ENCODE measurements around the gene FAM229B. TPM values are rescaled to one million over a fixed set of nuclear protein-coding genes. Genes with fewer than 3 reads are reported as not detected.

FAM229B gene
- total and polyA plus RNA-seq, 2 of the 8 experiments (the other 6 are each of a cell fraction or from before 2014, with no cell fraction given) = 10.0 to 10.4 TPM

DNA sequence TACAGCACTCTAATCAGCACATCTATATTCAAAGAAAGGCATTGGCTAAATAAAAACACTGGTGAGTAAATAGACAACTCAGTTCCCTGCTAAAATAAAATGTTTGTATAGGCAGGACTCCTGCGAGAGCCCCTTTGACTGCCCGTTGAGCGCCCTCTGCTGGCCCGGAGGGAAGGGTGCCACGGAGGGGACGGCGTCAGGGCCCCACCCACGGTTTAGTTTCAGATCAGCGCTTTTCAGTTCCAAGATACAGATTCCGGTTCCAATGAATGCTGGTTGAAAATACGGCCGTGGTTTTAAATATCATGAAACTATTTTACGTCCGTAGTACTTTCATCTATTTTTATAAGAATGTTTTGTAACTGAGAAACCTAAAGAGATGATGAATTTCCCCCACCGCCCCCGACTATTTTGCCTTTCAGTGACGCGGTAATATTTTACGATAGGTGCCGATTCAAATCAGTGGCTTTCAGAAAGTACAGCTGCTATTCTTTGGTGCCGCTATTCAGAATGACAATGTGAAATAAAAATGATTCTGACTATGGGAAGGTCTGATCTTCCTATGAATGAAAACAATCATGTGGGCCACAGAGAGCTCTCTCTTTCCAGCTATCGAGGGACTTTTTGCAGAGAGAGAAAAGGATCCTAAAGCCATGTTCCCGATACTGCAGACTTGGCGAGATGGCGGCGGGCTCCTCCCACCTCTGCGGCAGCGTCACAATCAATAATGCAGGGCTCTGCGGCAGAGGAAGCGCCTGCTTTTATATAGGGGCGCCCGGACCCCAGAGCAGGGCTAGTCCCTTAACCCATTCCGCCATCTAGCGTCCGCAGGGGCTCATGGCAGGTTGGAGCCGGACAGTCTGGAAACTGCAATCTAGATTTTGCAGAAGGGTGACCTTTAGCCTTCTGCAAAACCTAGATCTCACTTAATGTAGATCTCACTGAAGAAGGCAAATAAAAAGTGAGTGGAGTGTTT lies 44.1 kb upstream of the FAM229B start:
- no peak overlapping the region for H3K56ac ChIP-seq (replicated peaks; ENCODE audit: insufficient read length, low read depth, low read length)
- POLR2A ChIA-PET (ENCODE audit: partially characterized antibody) = interaction anchor here (0.6 kb wide), 1 partner anchor 736 kb away, joined by 3 read pairs; no protein-coding TSS in a partner anchor
- TF ChIP-seq SIRT6 (IDR thresholded peaks at IDR 0.05; ENCODE audit: low read length) (no peak), TAF1 (IDR thresholded peaks at IDR 0.05; ENCODE audit: low read depth, low read length) (peak; percentile 75), ZNF274 (IDR thresholded peaks at IDR 0.05; ENCODE audit: borderline replicate concordance, extremely low read depth, low read length) (no peak), JUN (IDR thresholded peaks at IDR 0.05; ENCODE audit: low read depth, low read length) (no peak), NANOG (IDR thresholded peaks at IDR 0.05; ENCODE audit: insufficient read depth, low read depth, low read length, poor library complexity, severe bottlenecking) (no peak), TBP (IDR thresholded peaks at IDR 0.05; ENCODE audit: low read depth, low read length) (peak; percentile 79), MAFK (IDR thresholded peaks at IDR 0.05; ENCODE audit: low read depth, low read length) (no peak; the same call in 1 of the 2 replicates)
- TF ChIP-seq, protein P1, sequence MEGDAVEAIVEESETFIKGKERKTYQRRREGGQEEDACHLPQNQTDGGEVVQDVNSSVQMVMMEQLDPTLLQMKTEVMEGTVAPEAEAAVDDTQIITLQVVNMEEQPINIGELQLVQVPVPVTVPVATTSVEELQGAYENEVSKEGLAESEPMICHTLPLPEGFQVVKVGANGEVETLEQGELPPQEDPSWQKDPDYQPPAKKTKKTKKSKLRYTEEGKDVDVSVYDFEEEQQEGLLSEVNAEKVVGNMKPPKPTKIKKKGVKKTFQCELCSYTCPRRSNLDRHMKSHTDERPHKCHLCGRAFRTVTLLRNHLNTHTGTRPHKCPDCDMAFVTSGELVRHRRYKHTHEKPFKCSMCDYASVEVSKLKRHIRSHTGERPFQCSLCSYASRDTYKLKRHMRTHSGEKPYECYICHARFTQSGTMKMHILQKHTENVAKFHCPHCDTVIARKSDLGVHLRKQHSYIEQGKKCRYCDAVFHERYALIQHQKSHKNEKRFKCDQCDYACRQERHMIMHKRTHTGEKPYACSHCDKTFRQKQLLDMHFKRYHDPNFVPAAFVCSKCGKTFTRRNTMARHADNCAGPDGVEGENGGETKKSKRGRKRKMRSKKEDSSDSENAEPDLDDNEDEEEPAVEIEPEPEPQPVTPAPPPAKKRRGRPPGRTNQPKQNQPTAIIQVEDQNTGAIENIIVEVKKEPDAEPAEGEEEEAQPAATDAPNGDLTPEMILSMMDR (IDR thresholded peaks at IDR 0.05; ENCODE audit: control extremely low read depth in 1 of 3, insufficient read depth in 1 of 3, low read depth in 1 of 3, low read length in 3 of 3) = peak; percentile 92 to 96 (median 95)

More for the DNA sequence above, 44.1 kb upstream of the FAM229B start:
- peak overlapping the region; percentile 96 for H2AFZ ChIP-seq (ENCODE audit: low read length)
- H3K14ac ChIP-seq (ENCODE audit: insufficient read length) = no peak overlapping the region
- H2BK12ac ChIP-seq (ENCODE audit: low read depth, low read length) = no peak overlapping the region
- DNase-seq (ENCODE audit: low read depth in 1 of 2, low spot score in 2 of 2) (peak; percentile 87 to 98), FAIRE-seq (peak; percentile 65)
- peak overlapping the region; percentile 13 to 60 (median 34); a peak in 5 of 7 replicates for H3K9ac ChIP-seq (replicated peaks in 1 of 4; ENCODE audit: extremely low read depth in 1 of 4, low read depth in 3 of 4, low read length in 3 of 4)
- no peaks in the 10 kb centered on the region for H3K27me3 ChIP-seq (replicated peaks in 1 of 4; ENCODE audit: control insufficient read depth in 3 of 4, extremely low read depth in 1 of 4, insufficient read depth in 3 of 4, low read length in 3 of 4)
- H2BK120ac ChIP-seq (replicated peaks; ENCODE audit: low read depth, low read length) = no peak overlapping the region
- H4K5ac ChIP-seq (ENCODE audit: insufficient read length, low read depth, low read length) = no peak overlapping the region
- no peaks in the 10 kb centered on the region; the same call in 1 of the 2 replicates for H3K23me2 ChIP-seq (ENCODE audit: low read depth, low read length)
- H2BK5ac ChIP-seq (ENCODE audit: low read depth, low read length) = peak overlapping the region; percentile 61; the same call in 1 of the 2 replicates
- no peak overlapping the region for H2AK5ac ChIP-seq (ENCODE audit: low read depth, low read length)
- H3K79me2 ChIP-seq (ENCODE audit: control insufficient read depth in 1 of 2, insufficient read depth in 2 of 2, low read length in 2 of 2) = no peaks in the 10 kb centered on the region
- no peak overlapping the region for H4K91ac ChIP-seq (replicated peaks; ENCODE audit: insufficient read length, low read length)
- WGBS, 2 experiments (ENCODE audit: extremely low coverage in 1 of 2, insufficient coverage in 1 of 2, insufficient read length in 1 of 2, insufficient replicate concordance in 2 of 2, low coverage in 1 of 2, low lambda C conversion rate in 2 of 2, missing lambda C conversion rate in 1 of 2) = 1% methylated on average over 36 of the region's 36 CpGs; no CpG with 5 or more reads in 1 of the 2 experiments
- peak overlapping the region in 1 of 2 experiments; percentile 61; a peak in 3 of 4 replicates for H3K4me2 ChIP-seq (ENCODE audit: insufficient read depth in 1 of 2, low read depth in 2 of 2, low read length in 2 of 2)
- peaks cover 0 to 6% of the 10 kb centered on the region in 2 experiments; a peak in 1 of 4 replicates for H3K9me3 ChIP-seq (ENCODE audit: insufficient read depth in 2 of 2, low read depth in 1 of 2, low read length in 1 of 2)
- no peak overlapping the region for H2BK15ac ChIP-seq (ENCODE audit: low read length)
- H3K4ac ChIP-seq (replicated peaks; ENCODE audit: insufficient read length, low read depth, low read length) = no peak overlapping the region
- peak overlapping the region; percentile 16; the same call in 1 of the 2 replicates for H3K27ac ChIP-seq (ENCODE audit: low read depth, low read length)
- no peaks in the 10 kb centered on the region for H3K36me3 ChIP-seq (ENCODE audit: control insufficient read depth in 2 of 4, insufficient read depth in 4 of 4, low read length in 3 of 4)
- H4K20me1 ChIP-seq (replicated peaks in 1 of 2; ENCODE audit: control insufficient read depth in 1 of 2, insufficient read depth in 2 of 2, low read length in 2 of 2) = no peaks in the 10 kb centered on the region
- no peaks in the 10 kb centered on the region for H3K79me1 ChIP-seq (ENCODE audit: low read depth, low read length)
- H2BK20ac ChIP-seq (ENCODE audit: low read length) = no peak overlapping the region
- no peak overlapping the region for H4K8ac ChIP-seq (ENCODE audit: extremely low read depth, insufficient read depth, low read length)
- H3K4me1 ChIP-seq (replicated peaks in 1 of 4; ENCODE audit: control insufficient read depth in 3 of 4, insufficient read depth in 4 of 4, low read length in 3 of 4) = no peaks in the 10 kb centered on the region
- H3K4me3 ChIP-seq (ENCODE audit: extremely low read depth in 1 of 4, insufficient read depth in 2 of 4, low read depth in 3 of 4, low read length in 4 of 4) = peak overlapping the region; percentile 45 to 78 (median 70)
- H3K18ac ChIP-seq (ENCODE audit: extremely low read depth, low read length) = no peak overlapping the region; the same call in 1 of the 2 replicates
- CTCF ChIA-PET (ENCODE audit: partially characterized antibody) = interaction anchor here (0.6 to 9.7 kb wide), 46 partner anchors 8 to 1423 kb away, joined by 3 to 102 read pairs (median 4); partner anchors contain the start of genes CCN6, FYN and TRAF3IP2
- H3K23ac ChIP-seq (ENCODE audit: insufficient read length) = no peak overlapping the region

All from H1 (cell line).